ENCODE data around the gene SHANK1.

SHANK1 gene

GRCh38 chr19:50657222-50657669, 62.4 kb downstream of the SHANK1 start:
- DNase-seq = no peak

- DNase-seq = no peak
Observed at GRCh38 chr19:50654882-50655281, 64.7 kb downstream of the SHANK1 start.

GRCh38 chr19:50652722-50653121, 66.9 kb downstream of the SHANK1 start:
- DNase-seq = no peak

- DNase-seq = no peak
Observed at GRCh38 chr19:50651174-50651573, 68.4 kb downstream of the SHANK1 start.

GRCh38 chr19:50649433-50650391, 69.9 kb downstream of the SHANK1 start, which contains the start of gene C19orf81:
Gene C19orf81, plus strand, starts transcription at chr19:50649445. Its CDS starts 0 bp downstream, at chr19:50649445.
- DNase-seq = no peak

GRCh38 chr19:50648659-50649058, 70.9 kb downstream of the SHANK1 start:
- no peak for DNase-seq

- no peak for DNase-seq
Observed at GRCh38 chr19:50647879-50648615, 71.6 kb downstream of the SHANK1 start.

- DNase-seq = no peak
Observed at GRCh38 chr19:50646074-50646807, 73.4 kb downstream of the SHANK1 start.

GRCh38 chr19:50645107-50645506, 74.5 kb downstream of the SHANK1 start:
- DNase-seq = no peak

GRCh38 chr19:50644315-50644915, 75.2 kb downstream of the SHANK1 start:
- no peak for DNase-seq

- no peak for DNase-seq
Observed at GRCh38 chr19:50640368-50640767, 79.2 kb downstream of the SHANK1 start.

- peak; percentile 19 for DNase-seq
Observed at GRCh38 chr19:50639121-50640112, 80.2 kb downstream of the SHANK1 start, which contains the start of gene SYT3. Gene SYT3, minus strand, starts transcription at chr19:50639881. Its CDS starts 2,470 bp downstream, at chr19:50637411.

GRCh38 chr19:50638600-50638999, 81.0 kb downstream of the SHANK1 start:
- DNase-seq = no peak

- no peak for DNase-seq
Observed at GRCh38 chr19:50636317-50637085, 83.1 kb downstream of the SHANK1 start.

- no peak for DNase-seq
Observed at GRCh38 chr19:50633973-50634372, 85.6 kb downstream of the SHANK1 start.

- no peak for DNase-seq
Observed at GRCh38 chr19:50633359-50633758, 86.2 kb downstream of the SHANK1 start.

- DNase-seq = no peak
Observed at GRCh38 chr19:50632151-50632835, 87.3 kb downstream of the SHANK1 start.

GRCh38 chr19:50629801-50630200, 89.8 kb downstream of the SHANK1 start:
- DNase-seq = no peak

GRCh38 chr19:50629194-50629593, 90.4 kb downstream of the SHANK1 start:
- no peak for DNase-seq

- no peak for DNase-seq
Observed at GRCh38 chr19:50628551-50628950, 91.1 kb downstream of the SHANK1 start.

Measured in activated T-cell treated with anti-CD3 and anti-CD28 coated beads for 4 hours (primary cell).